ENCODE results near the gene MICAL2. TPM values are rescaled to one million over a fixed set of nuclear protein-coding genes. Genes with fewer than 3 reads are reported as not detected.
A peak's percentile ranks its signal among the peaks of the same experiment; 100 is the strongest.

Gene MICAL2
- total RNA-seq, 1 experiment from 2014 or later = 191 TPM

DNA sequence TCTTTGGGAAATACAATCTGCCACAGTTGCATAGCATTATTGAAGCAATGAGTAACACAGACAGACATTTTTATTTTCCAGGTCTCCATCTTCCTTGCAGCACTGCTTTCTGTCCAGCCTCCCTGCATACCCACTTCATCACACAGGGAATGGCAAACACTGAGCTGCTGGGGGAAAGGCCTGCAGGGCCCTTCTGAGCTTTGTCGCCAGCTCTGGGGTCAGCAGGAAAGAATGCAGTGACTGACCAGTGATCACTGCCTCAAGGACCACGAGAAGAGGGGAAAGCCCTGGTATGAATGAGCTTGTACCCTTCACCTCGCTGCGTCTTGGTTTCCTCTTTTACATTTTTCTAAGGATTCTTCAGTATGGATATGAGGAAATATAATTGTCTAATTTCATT lies 21.3 kb upstream of the MICAL2 start:
- BruUV-seq (replicated peaks) = no TSS peak
- intact Hi-C loops (cut with micrococcal nuclease; ENCODE audit: unreplicated experiment) = loop anchor here (5.0 kb wide), 2 partner anchors 42 to 78 kb away; no protein-coding TSS in a partner anchor
- no peak for DNase-seq
- H3K4me3 Mint-ChIP-seq (ENCODE audit: low read depth, unreplicated experiment) = no peak overlapping the region
- CTCF ChIA-PET = interaction anchor here (1.3 to 2.7 kb wide), 2 partner anchors 75 to 79 kb away, joined by 3 to 11 read pairs; no protein-coding TSS in a partner anchor
- no peak for TF ChIP-seq CTCF (IDR thresholded peaks at IDR 0.05; ENCODE audit: unreplicated experiment)
- H3K27ac Mint-ChIP-seq (ENCODE audit: unreplicated experiment) = peak overlapping the region; percentile 99
- peaks cover 92% of the 10 kb centered on the region for H3K4me1 Mint-ChIP-seq (ENCODE audit: low read depth, unreplicated experiment)
- no peaks in the 10 kb centered on the region for H3K27me3 Mint-ChIP-seq (ENCODE audit: unreplicated experiment)
- H3K9me3 Mint-ChIP-seq (ENCODE audit: low read depth, unreplicated experiment) = peaks cover 2% of the 10 kb centered on the region
- H3K36me3 Mint-ChIP-seq (ENCODE audit: insufficient read depth, unreplicated experiment) = peaks cover 53% of the 10 kb centered on the region

DNA sequence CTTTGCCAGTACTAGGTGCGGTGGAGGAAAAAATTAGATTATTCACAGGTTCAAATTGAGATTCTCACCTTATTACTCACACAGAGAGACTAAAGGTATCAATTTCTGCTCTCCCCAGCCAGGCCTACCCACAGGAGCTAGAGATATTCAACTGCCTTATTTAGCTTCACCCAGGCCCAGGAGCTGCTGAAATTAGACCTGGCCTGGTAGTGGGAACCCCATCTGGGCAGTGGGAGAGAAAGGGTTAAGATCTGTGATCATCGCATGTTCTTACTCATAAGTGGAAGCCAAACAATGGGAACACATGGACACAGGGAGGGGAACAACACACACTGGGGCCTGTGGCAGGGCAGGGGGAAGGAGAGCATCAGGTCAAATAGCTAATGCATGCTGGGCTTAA lies 20.9 kb upstream of the MICAL2 start:
- Mint-ChIP-seq H3K4me1 (ENCODE audit: low read depth, unreplicated experiment) (peaks cover 97% of the 10 kb centered on the region), H3K27me3 (ENCODE audit: unreplicated experiment) (no peaks in the 10 kb centered on the region)
- intact Hi-C loops (cut with micrococcal nuclease; ENCODE audit: unreplicated experiment) = loop anchor here (5.0 kb wide), 2 partner anchors 42 to 78 kb away; no protein-coding TSS in a partner anchor

DNA sequence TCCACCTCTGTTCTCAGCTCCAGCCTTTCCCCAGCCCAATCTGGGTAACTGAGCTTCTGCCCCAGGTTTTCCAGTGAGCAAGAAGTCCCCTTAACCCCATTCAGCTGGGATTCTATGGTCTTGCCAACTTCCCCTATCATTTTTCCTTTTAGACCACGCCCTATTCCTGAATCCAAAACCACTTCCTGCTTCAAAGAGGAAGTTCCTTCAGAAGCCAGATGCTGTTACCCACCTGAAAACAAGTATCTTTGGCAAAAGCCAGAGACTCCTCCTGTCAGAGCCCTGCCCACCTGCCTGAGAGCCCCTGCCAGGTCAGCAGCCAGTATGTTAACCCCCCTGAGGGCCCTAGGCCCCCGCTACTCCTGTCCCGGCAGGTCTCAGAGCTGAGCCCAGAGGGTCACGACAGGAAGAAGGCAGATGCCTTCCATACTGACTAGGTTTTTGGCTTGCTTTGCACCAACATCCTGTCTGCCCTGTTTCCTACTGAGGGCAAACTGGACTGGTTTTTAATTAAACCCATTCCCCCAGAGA lies 20.3 kb upstream of the MICAL2 start:
- CTCF ChIA-PET = interaction anchor here (0.6 to 2.7 kb wide), 9 partner anchors 14 to 197 kb away, joined by 3 to 11 read pairs (median 4); no protein-coding TSS in a partner anchor
- Mint-ChIP-seq H3K4me1 (ENCODE audit: low read depth, unreplicated experiment) (peaks cover 99% of the 10 kb centered on the region), H3K27me3 (ENCODE audit: unreplicated experiment) (no peaks in the 10 kb centered on the region), H3K9me3 (ENCODE audit: low read depth, unreplicated experiment) (peaks cover 2% of the 10 kb centered on the region), H3K27ac (ENCODE audit: unreplicated experiment) (peak overlapping the region; percentile 99), H3K36me3 (ENCODE audit: insufficient read depth, unreplicated experiment) (peaks cover 53% of the 10 kb centered on the region), H3K4me3 (ENCODE audit: low read depth, unreplicated experiment) (peak overlapping the region; percentile 20)
- TF ChIP-seq CTCF (IDR thresholded peaks at IDR 0.05; ENCODE audit: unreplicated experiment) = no peak
- DNase-seq = peak; percentile 60
- intact Hi-C loops (cut with micrococcal nuclease; ENCODE audit: unreplicated experiment) = loop anchor here (2.0 kb wide), 1 partner anchor 21 kb away; the partner anchor contains the start of gene MICAL2
- TSS peak; percentile 57 for BruUV-seq (replicated peaks)

More for the DNA sequence above, 20.9 kb upstream of the MICAL2 start:
- H3K27ac Mint-ChIP-seq (ENCODE audit: unreplicated experiment) = peak overlapping the region; percentile 99
- DNase-seq = no peak
- no peak for TF ChIP-seq CTCF (IDR thresholded peaks at IDR 0.05; ENCODE audit: unreplicated experiment)
- CTCF ChIA-PET = interaction anchor here (0.6 to 2.7 kb wide), 7 partner anchors 28 to 198 kb away, joined by 3 to 11 read pairs (median 3); no protein-coding TSS in a partner anchor
- BruUV-seq (replicated peaks) = no TSS peak
- no peak overlapping the region for H3K4me3 Mint-ChIP-seq (ENCODE audit: low read depth, unreplicated experiment)
- peaks cover 53% of the 10 kb centered on the region for H3K36me3 Mint-ChIP-seq (ENCODE audit: insufficient read depth, unreplicated experiment)
- peaks cover 2% of the 10 kb centered on the region for H3K9me3 Mint-ChIP-seq (ENCODE audit: low read depth, unreplicated experiment)

- CTCF ChIA-PET = interaction anchor here (0.6 to 1.5 kb wide), 11 partner anchors 13 to 1171 kb away, joined by 3 to 8 read pairs (median 4); partner anchors contain the start of gene MICAL2
- Mint-ChIP-seq H3K4me3 (ENCODE audit: low read depth, unreplicated experiment) (peak overlapping the region; percentile 20), H3K27ac (ENCODE audit: unreplicated experiment) (peak overlapping the region; percentile 99), H3K9me3 (ENCODE audit: low read depth, unreplicated experiment) (peaks cover 2% of the 10 kb centered on the region), H3K4me1 (ENCODE audit: low read depth, unreplicated experiment) (peaks cover 99% of the 10 kb centered on the region), H3K36me3 (ENCODE audit: insufficient read depth, unreplicated experiment) (peaks cover 53% of the 10 kb centered on the region), H3K27me3 (ENCODE audit: unreplicated experiment) (no peaks in the 10 kb centered on the region)
- no peak for TF ChIP-seq CTCF (IDR thresholded peaks at IDR 0.05; ENCODE audit: unreplicated experiment)
- intact Hi-C loops (cut with micrococcal nuclease; ENCODE audit: unreplicated experiment) = loop anchor here (2.0 kb wide), 1 partner anchor 20 kb away; the partner anchor contains the start of gene MICAL2
- DNase-seq = peak; percentile 91
- BruUV-seq (replicated peaks) = no TSS peak
Measured at GRCh38 chr11:12090761-12091258, 19.6 kb upstream of the MICAL2 start.
